CD4-positive, alpha-beta T cell (primary cell): ENCODE results near the gene METTL18. TPM values are rescaled to one million over a fixed set of nuclear protein-coding genes. Genes with fewer than 3 reads are reported as not detected.

ENCODE experiments used
- ATAC-seq: fragments of 200-7000 bp; cut with Tn5 transposase; one replicate; pipeline ENCODE4 v1.10.0; 2022; ENCODE audit warnings: mild to moderate bottlenecking; ENCODE audit not compliant: poor library complexity
- CTCF ChIA-PET: fragments of 350-600 bp; sonication (Branson Sonifier 250); formaldehyde crosslinking; loops from one replicate; lab custom pipeline; 2021; ENCODE audit warnings: antibody characterized with exemption, inconsistent platforms; lab: Charles Lee
- POLR2A ChIA-PET: fragments of 350-600 bp; sonication (Branson Sonifier 250); formaldehyde crosslinking; loops from one replicate; lab custom pipeline; 2021; ENCODE audit warnings: antibody characterized with exemption, inconsistent platforms; lab: Charles Lee
- DNase-seq, 14 experiments: peaks; one replicate each; pipeline ENCODE4 v3.0.0-alpha.2; 2013 to 2020; ENCODE audit warnings: mixed read lengths in 2 of 14
- H3K27ac ChIP-seq, 2 donors: one replicate each; pipeline versions ENCODE4 v1.5.1 to v1.7.0; 2013; ENCODE audit warnings: low read length in 2 of 2, low read depth in 1 of 2, mild to moderate bottlenecking in 1 of 2
- H3K27me3 ChIP-seq, 2 experiments: 1 replicate in 1 of 2; 2 replicates in 1 of 2; pipeline versions ENCODE4 v1.6.1 to v1.7.0; 2013; ENCODE audit warnings: low read length in 2 of 2, control low read depth in 1 of 2, mild to moderate bottlenecking in 1 of 2, moderate library complexity in 1 of 2; ENCODE audit not compliant: insufficient read depth in 2 of 2, control insufficient read depth in 1 of 2
- H3K36me3 ChIP-seq: one replicate; pipeline ENCODE4 v1.6.1; 2013; ENCODE audit warnings: low read length, control low read depth; ENCODE audit not compliant: insufficient read depth
- H3K4me1 ChIP-seq: one replicate; pipeline ENCODE4 v1.6.1; 2013; ENCODE audit warnings: low read length, control low read depth; ENCODE audit not compliant: insufficient read depth
- H3K4me3 ChIP-seq: one replicate; pipeline ENCODE4 v1.5.1; 2013; ENCODE audit warnings: mild to moderate bottlenecking, low read length, moderate library complexity
- H3K9me3 ChIP-seq, 2 experiments: 1 replicate in 1 of 2; 2 replicates in 1 of 2; pipeline versions ENCODE4 v1.6.1 to v1.7.0; 2013; ENCODE audit warnings: low read length in 2 of 2, mild to moderate bottlenecking in 2 of 2, control low read depth in 1 of 2, moderate library complexity in 1 of 2; ENCODE audit not compliant: control insufficient read depth in 1 of 2, insufficient read depth in 1 of 2
- H3K27ac Mint-ChIP-seq: one replicate; pipeline ENCODE4 v1.8.0; 2020; ENCODE audit warnings: mixed read lengths
- H3K27me3 Mint-ChIP-seq: one replicate; pipeline ENCODE4 v1.8.0; 2021; ENCODE audit warnings: mixed read lengths
- H3K36me3 Mint-ChIP-seq: one replicate; pipeline ENCODE4 v1.8.0; 2021; ENCODE audit warnings: low read depth, mixed read lengths
- H3K4me1 Mint-ChIP-seq: one replicate; pipeline ENCODE4 v1.8.0; 2021; ENCODE audit warnings: low read depth, mixed read lengths
- H3K4me3 Mint-ChIP-seq: one replicate; pipeline ENCODE4 v1.8.0; 2020; ENCODE audit warnings: mild to moderate bottlenecking, mixed read lengths
- H3K9me3 Mint-ChIP-seq: one replicate; pipeline ENCODE4 v1.8.0; 2020; ENCODE audit warnings: mixed read lengths
- CTCF ChIP-seq: fragments of 200-600 bp; IDR thresholded peaks from one replicate; pipeline ENCODE4 v1.8.0; 2022; ENCODE audit warnings: antibody characterized with exemption, mild to moderate bottlenecking
- intact Hi-C, 2 experiments: fragments of 100-400 bp; cut with DNase I in 1 of 2; cut with micrococcal nuclease in 1 of 2; formaldehyde crosslinking; loops; one replicate each; pipeline versions ENCODE4 v1.15.1 to v1.9.0; 2023 to 2025; cut with DNase I, micrococcal nuclease
- polyA plus RNA-seq, 2 donors: library from polyadenylated mRNA; unstranded; fragments of 120-200 nt; gene quantifications; one replicate each; pipeline ENCODE4 v1.2.1, GENCODE V29; 2013
- total RNA-seq, 174 experiments: library from RNA in 2 of 174; stranded (reverse) in 2 of 174; gene quantifications; one replicate each; pipeline ENCODE4 v1.2.3 and lab custom pipeline; 2021 to 2026

METTL18 gene
- 1 to 10 TPM; 5.1 to 5.6 TPM for total RNA-seq
- polyA plus RNA-seq (2013, experiment 1 of 2), result 9.9 TPM
- 11.9 TPM for polyA plus RNA-seq (2013, experiment 2 of 2)
- total RNA-seq (lab: John Stamatoyannopoulos, UW), result 5.0 to 28.8 (median 13.9) reads per million in 172 experiments

- Mint-ChIP-seq H3K27ac (peak within 1 kb of the TSS; percentile 94), H3K27me3 (no peaks in the 10 kb centered on the region), H3K36me3 (peaks cover 40% of the 10 kb centered on the region), H3K9me3 (no peaks in the 10 kb centered on the region), H3K4me3 (peak within 1 kb of the TSS; percentile 99), H3K4me1 (peaks cover 52% of the 10 kb centered on the region)
- POLR2A ChIA-PET, result interaction anchor here (0.5 to 1.7 kb wide), 17 partner anchors 9 to 1858 kb away, joined by 3 to 35 read pairs (median 5); partner anchors contain the start of genes BLZF1, DCAF6, F5 and MPC2
- intact Hi-C loops, result loop anchor here (1.0 to 10.0 kb wide), 10 partner anchors 82 to 1860 kb away; partner anchors contain the start of genes NME7 (in 2 of the 2), BLZF1 (in 1 of the 2), DCAF6 (in 1 of the 2) and KIFAP3 (in 1 of the 2)
- ATAC-seq (peak; percentile 97), DNase-seq (peak; percentile 82 to 96 (median 88))
- CTCF ChIA-PET, result interaction anchor here (1.4 to 1.5 kb wide), 2 partner anchors 14 to 280 kb away, joined by 3 to 6 read pairs; partner anchors contain the start of gene KIFAP3
- Histone ChIP-seq H3K27ac (peak within 1 kb of the TSS; percentile 89 to 94), H3K4me1 (peaks cover 13% of the 10 kb centered on the region), H3K27me3 (no peaks in the 10 kb centered on the region), H3K36me3 (peaks cover 8% of the 10 kb centered on the region), H3K4me3 (peak within 1 kb of the TSS; percentile 81), H3K9me3 (no peaks in the 10 kb centered on the region)
- TF ChIP-seq CTCF, result no peak
These were observed at the start of gene METTL18 for GRCh38 chr1:169794530-169795416. TSS of gene METTL18 (minus strand) at chr1:169794907. CDS start at chr1:169793695, 1,212 bp downstream.

- H3K36me3 Mint-ChIP-seq, result peaks cover 63% of the 10 kb centered on the region
- POLR2A ChIA-PET, result no interaction called here
These were observed 44.2 kb upstream of the METTL18 start for GRCh38 chr1:169838942-169839341.

More at GRCh38 chr1:169838942-169839341, 44.2 kb upstream of the METTL18 start:
- ATAC-seq, result no peak
- Mint-ChIP-seq H3K27ac (no peak overlapping the region), H3K27me3 (no peaks in the 10 kb centered on the region), H3K9me3 (peaks cover 20% of the 10 kb centered on the region), H3K4me3 (no peak overlapping the region), H3K4me1 (no peaks in the 10 kb centered on the region)
- Histone ChIP-seq H3K36me3 (no peaks in the 10 kb centered on the region), H3K9me3 (peaks cover 10 to 17% of the 10 kb centered on the region in 2 experiments), H3K4me1 (no peaks in the 10 kb centered on the region), H3K27me3 (no peaks in the 10 kb centered on the region), H3K4me3 (no peak overlapping the region), H3K27ac (no peak overlapping the region)
- DNase-seq, result no peak
- CTCF ChIA-PET, result no interaction called here
- no peak for TF ChIP-seq CTCF
- intact Hi-C loops, result no loop called here
